SK-N-SH (cell line): ENCODE data around the gene PPME1. TPM values are rescaled to one million over a fixed set of nuclear protein-coding genes. Genes with fewer than 3 reads are reported as not detected.
A peak's percentile ranks its signal among the peaks of the same experiment; 100 is the strongest.

Experiments used
- CTCF ChIA-PET: fragments of 300-600, 350-600 bp; formaldehyde crosslinking; extraction: SDS; loops from one replicate; lab custom pipeline; 2021; lab: Yijun Ruan, JAX
- POLR2A ChIA-PET: fragments of 350-600 bp; sonication (Branson Sonifier 250); formaldehyde crosslinking; extraction: SDS; loops from one replicate; lab custom pipeline; 2020; ENCODE audit warnings: antibody characterized with exemption, inconsistent platforms; lab: Yijun Ruan, JAX
- DNase-seq: peaks from one replicate; pipeline ENCODE4 v3.0.0; 2012
- H2AFZ ChIP-seq: fragments of 200-600 bp; sonication (generic); 2 replicates; pipeline ENCODE4 v1.8.1; 2016; ENCODE audit warnings: antibody characterized with exemption, mild to moderate bottlenecking, low read depth
- H3F3A ChIP-seq: fragments of 200-600 bp; sonication (generic); replicated peaks from 2 replicates; pipeline ENCODE3; 2016; ENCODE audit warnings: antibody characterized with exemption, mild to moderate bottlenecking; ENCODE audit not compliant: insufficient read depth
- H3K27ac ChIP-seq, 2 experiments: fragments of 200-500 bp in 1 of 2; fragments of 200-600 bp in 1 of 2; sonication (Bioruptor generic) in 1 of 2; sonication (generic), shearing (Covaris generic) in 1 of 2; 2 replicates each; pipeline versions ENCODE4 v1.5.1 to v1.6.1; 2014 to 2016; ENCODE audit warnings: low read depth in 2 of 2, inconsistent platforms in 1 of 2, low read length in 1 of 2, mild to moderate bottlenecking in 1 of 2, mixed read lengths in 1 of 2
- H3K27me3 ChIP-seq: fragments of 200-600 bp; sonication (generic), shearing (Covaris generic); 2 replicates; pipeline ENCODE4 v1.6.1; 2016; ENCODE audit warnings: mixed run types; ENCODE audit not compliant: insufficient read depth
- H3K36me3 ChIP-seq, 2 experiments: fragments of 200-500 bp in 1 of 2; fragments of 200-600 bp in 1 of 2; sonication (Bioruptor generic) in 1 of 2; sonication (generic) in 1 of 2; replicated peaks in 1 of 2; 2 replicates each; pipeline versions ENCODE3 to v1.5.1; 2014 to 2016; ENCODE audit warnings: low read length in 1 of 2, mild to moderate bottlenecking in 1 of 2; ENCODE audit not compliant: insufficient read depth in 2 of 2, control insufficient read depth in 1 of 2
- H3K4me1 ChIP-seq, 2 experiments: fragments of 200-500 bp in 1 of 2; fragments of 200-600 bp in 1 of 2; sonication (Bioruptor generic) in 1 of 2; sonication (generic), shearing (Covaris generic) in 1 of 2; 2 replicates each; pipeline versions ENCODE4 v1.5.1 to v1.6.1; 2014 to 2016; ENCODE audit warnings: low read depth in 1 of 2, low read length in 1 of 2, mixed run types in 1 of 2; ENCODE audit not compliant: insufficient read depth in 2 of 2, control insufficient read depth in 1 of 2
- H3K4me2 ChIP-seq: fragments of 200-600 bp; sonication (generic), shearing (Covaris generic); 2 replicates; pipeline ENCODE4 v1.6.1; 2017; ENCODE audit warnings: mixed run types
- H3K4me3 ChIP-seq, 2 experiments: fragments of 200-500 bp in 1 of 2; fragments of 200-600 bp in 1 of 2; sonication (Bioruptor generic) in 1 of 2; sonication (generic), shearing (Covaris generic) in 1 of 2; 2 replicates each; pipeline versions ENCODE4 v1.5.1 to v1.8.1; 2014 to 2016; ENCODE audit warnings: low read depth in 2 of 2, inconsistent platforms in 1 of 2, low read length in 1 of 2, mild to moderate bottlenecking in 1 of 2, mixed read lengths in 1 of 2, moderate library complexity in 1 of 2
- H3K79me2 ChIP-seq: fragments of 200-600 bp; sonication (generic); 2 replicates; pipeline ENCODE4 v1.8.1; 2017; ENCODE audit warnings: mild to moderate bottlenecking; ENCODE audit not compliant: insufficient read depth
- H3K9ac ChIP-seq: fragments of 200-600 bp; sonication (generic); 2 replicates; pipeline ENCODE4 v1.6.1; 2017; ENCODE audit warnings: mixed run types
- H3K9me2 ChIP-seq: fragments of 200-600 bp; sonication (generic); 2 replicates; pipeline ENCODE4 v1.6.1; 2017; ENCODE audit warnings: mixed run types
- H3K9me3 ChIP-seq: fragments of 200-600 bp; sonication (generic); 2 replicates; pipeline ENCODE4 v1.6.1; 2017; ENCODE audit warnings: mixed run types, mild to moderate bottlenecking, moderate library complexity
- H4K20me1 ChIP-seq: fragments of 200-600 bp; sonication (generic); 2 replicates; pipeline ENCODE4 v1.6.1; 2017; ENCODE audit warnings: mild to moderate bottlenecking, mixed run types; ENCODE audit not compliant: insufficient read depth
- CHD2 ChIP-seq: fragments of 150-350 bp; IDR thresholded peaks from 2 replicates; pipeline ENCODE4 v1.6.1; 2018; ENCODE audit warnings: low read length; ENCODE audit not compliant: partially characterized antibody
- FOSL2 ChIP-seq: IDR thresholded peaks from 2 replicates; pipeline ENCODE4 v1.4.0; 2012; ENCODE audit warnings: low read depth, mild to moderate bottlenecking, moderate library complexity, borderline replicate concordance
- FOXJ3 ChIP-seq: sonication (generic); formaldehyde crosslinking; IDR thresholded peaks from 2 replicates; pipeline ENCODE4 v1.5.1; 2020; ENCODE audit warnings: mild to moderate bottlenecking, missing genetic modification reagents
- FOXM1 ChIP-seq: IDR thresholded peaks from 2 replicates; pipeline ENCODE4 v1.4.0; 2012; ENCODE audit warnings: low read depth, mild to moderate bottlenecking
- GATA2 ChIP-seq: sonication (generic); formaldehyde crosslinking; IDR thresholded peaks from 2 replicates; pipeline ENCODE4 v1.5.0; 2020; ENCODE audit warnings: mild to moderate bottlenecking, missing genetic modification reagents
- MEF2A ChIP-seq: IDR thresholded peaks from 2 replicates; pipeline ENCODE4 v1.4.0; 2012; ENCODE audit warnings: low read depth, borderline replicate concordance
- NRF1 ChIP-seq: IDR thresholded peaks from 2 replicates; pipeline ENCODE4 v1.6.1; 2012; ENCODE audit warnings: low read depth, mild to moderate bottlenecking, low read length
- RCOR1 ChIP-seq: fragments of 150-350 bp; IDR thresholded peaks from 2 replicates; pipeline ENCODE4 v1.6.1; 2017; ENCODE audit warnings: antibody characterized with exemption, low read length
- RXRA ChIP-seq: IDR thresholded peaks from 2 replicates; pipeline ENCODE4 v1.4.0; 2012; ENCODE audit warnings: low read depth, mild to moderate bottlenecking, borderline replicate concordance
- SMC3 ChIP-seq: IDR thresholded peaks from 2 replicates; pipeline ENCODE4 v1.6.1; 2012; ENCODE audit warnings: low read depth, low read length, improper control_type of control experiment
- TCF12 ChIP-seq: IDR thresholded peaks from 2 replicates; pipeline ENCODE4 v1.4.0; 2012
- WGBS: methylation state at CpG from one replicate; pipeline ENCODE4 v1.1.6; 2017; ENCODE audit warnings: low lambda C conversion rate; 5-methylcytosine and 5-hydroxymethylcytosine counted together
- polyA plus RNA-seq, 3 experiments: library from polyadenylated mRNA; depleted of rRNA; stranded (reverse); fragments of >200 nt; gene quantifications; 2 replicates each; pipeline ENCODE4 v1.2.3, GENCODE V29; 2012
- TF ChIP-seq, protein P1 (sequence below): IDR thresholded peaks from 2 replicates; pipeline ENCODE4 v1.4.0; 2012; ENCODE audit warnings: low read depth, borderline replicate concordance
- TF ChIP-seq, protein P2 (sequence below): fragments of 150-350 bp; IDR thresholded peaks from 2 replicates; pipeline ENCODE4 v1.6.1; 2017; ENCODE audit warnings: antibody characterized with exemption, low read length, low read depth, borderline replicate concordance
- TF ChIP-seq, protein P3 (sequence below): IDR thresholded peaks from 2 replicates; pipeline ENCODE4 v1.4.0; 2012; ENCODE audit warnings: low read depth
- TF ChIP-seq, protein P4 (sequence below): fragments of 200-600 bp; sonication (generic); IDR thresholded peaks from 2 replicates; pipeline ENCODE4 v1.6.1; 2017; ENCODE audit warnings: antibody characterized with exemption, mild to moderate bottlenecking, moderate library complexity
- TF ChIP-seq, protein P5 (sequence below): fragments of 150-350 bp; IDR thresholded peaks from 2 replicates; pipeline ENCODE4 v1.6.1; 2016; ENCODE audit warnings: mild to moderate bottlenecking, low read depth, low read length

PPME1 gene
- polyA plus RNA-seq, 1 of the 3 experiments (the other 2 are of a cell fraction), result 107 TPM

DNA sequence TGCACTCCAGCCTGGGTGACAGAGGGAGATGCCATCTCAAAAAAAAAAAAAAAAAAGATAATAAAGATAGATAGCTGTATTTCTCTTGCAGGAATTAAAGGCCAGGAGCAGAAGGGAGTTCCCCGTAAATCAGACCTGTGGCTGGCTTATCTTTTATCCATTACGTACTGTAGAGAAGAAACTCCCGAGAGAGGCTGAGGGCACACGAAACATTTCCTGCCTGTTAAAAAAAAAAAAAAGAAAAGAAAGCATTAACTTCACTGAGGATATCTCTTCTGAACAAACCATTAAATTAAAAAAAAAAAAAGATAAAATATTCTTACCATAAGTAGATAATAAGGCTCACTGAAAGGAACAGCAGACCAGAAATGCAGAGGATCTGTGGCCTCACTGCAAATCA is 117.8 kb downstream of the PPME1 start:
- Histone ChIP-seq H3F3A (peaks cover 8% of the 10 kb centered on the region), H3K79me2 (no peaks in the 10 kb centered on the region), H3K27me3 (no peaks in the 10 kb centered on the region)
- DNase-seq, result no peak
- WGBS, result 72% methylated on average over 4 of the region's 4 CpGs
- POLR2A ChIA-PET, result no interaction called here
- no peak for TF ChIP-seq RCOR1
- no peak for TF ChIP-seq FOXM1
- TF ChIP-seq, protein P1, sequence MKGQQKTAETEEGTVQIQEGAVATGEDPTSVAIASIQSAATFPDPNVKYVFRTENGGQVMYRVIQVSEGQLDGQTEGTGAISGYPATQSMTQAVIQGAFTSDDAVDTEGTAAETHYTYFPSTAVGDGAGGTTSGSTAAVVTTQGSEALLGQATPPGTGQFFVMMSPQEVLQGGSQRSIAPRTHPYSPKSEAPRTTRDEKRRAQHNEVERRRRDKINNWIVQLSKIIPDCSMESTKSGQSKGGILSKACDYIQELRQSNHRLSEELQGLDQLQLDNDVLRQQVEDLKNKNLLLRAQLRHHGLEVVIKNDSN, result no peak
- TF ChIP-seq, all 33 proteins: peak for 0
- Histone ChIP-seq H3K4me3 (no peak overlapping the region), H3K4me2 (no peak overlapping the region), H3K4me1 (peaks cover 0 to 12% of the 10 kb centered on the region in 2 experiments; a peak in 1 of 4 replicates), H3K9me2 (no peaks in the 10 kb centered on the region), H3K36me3 (no peaks in the 10 kb centered on the region), H3K9me3 (no peaks in the 10 kb centered on the region), H3K9ac (no peak overlapping the region; the same call in 1 of the 2 replicates), H2AFZ (no peak overlapping the region), H4K20me1 (no peaks in the 10 kb centered on the region), H3K27ac (peak overlapping the region in 1 of 2 experiments; percentile 83; a peak in 2 of 4 replicates)
- CTCF ChIA-PET, result no interaction called here

DNA sequence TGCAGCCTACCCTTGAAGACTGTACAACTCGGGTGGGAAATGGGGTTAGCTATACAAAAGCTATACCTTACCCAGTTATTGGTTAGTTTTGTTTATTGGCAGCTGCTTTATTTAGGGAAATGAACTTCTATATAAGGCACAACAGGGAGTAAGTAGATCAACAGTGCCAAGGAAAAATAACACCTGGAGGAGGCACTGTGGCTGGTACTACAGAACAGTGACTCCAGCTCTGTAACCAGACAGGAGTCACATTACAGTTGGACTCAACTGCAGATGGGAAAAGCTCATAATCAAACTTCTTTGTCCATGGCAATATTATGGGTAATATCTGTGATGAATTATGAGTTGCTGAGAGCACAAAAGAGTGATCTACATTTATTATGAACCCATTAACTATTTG is 126.4 kb downstream of the PPME1 start:
- Histone ChIP-seq H3K27me3 (no peaks in the 10 kb centered on the region), H3K27ac (no peak overlapping the region), H3K9me2 (no peaks in the 10 kb centered on the region), H3K36me3 (no peaks in the 10 kb centered on the region), H3K9me3 (no peaks in the 10 kb centered on the region)
- WGBS, result 83% methylated on average over 1 of the region's 1 CpG
- POLR2A ChIA-PET, result no interaction called here
- TF ChIP-seq, protein P2, sequence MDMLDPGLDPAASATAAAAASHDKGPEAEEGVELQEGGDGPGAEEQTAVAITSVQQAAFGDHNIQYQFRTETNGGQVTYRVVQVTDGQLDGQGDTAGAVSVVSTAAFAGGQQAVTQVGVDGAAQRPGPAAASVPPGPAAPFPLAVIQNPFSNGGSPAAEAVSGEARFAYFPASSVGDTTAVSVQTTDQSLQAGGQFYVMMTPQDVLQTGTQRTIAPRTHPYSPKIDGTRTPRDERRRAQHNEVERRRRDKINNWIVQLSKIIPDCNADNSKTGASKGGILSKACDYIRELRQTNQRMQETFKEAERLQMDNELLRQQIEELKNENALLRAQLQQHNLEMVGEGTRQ, result no peak
- no peak for TF ChIP-seq SMC3
- TF ChIP-seq, all 33 proteins: peak for 0
- no peaks in the 10 kb centered on the region for H3F3A ChIP-seq
- H3K4me2 ChIP-seq, result no peak overlapping the region
- H4K20me1 ChIP-seq, result no peaks in the 10 kb centered on the region
- H2AFZ ChIP-seq, result no peak overlapping the region
- H3K9ac ChIP-seq, result no peak overlapping the region
- CTCF ChIA-PET, result interaction anchor here (0.9 to 2.5 kb wide), 2 partner anchors 42 to 273 kb away, joined by 3 to 12 read pairs; no protein-coding TSS in a partner anchor
- no peaks in the 10 kb centered on the region for H3K79me2 ChIP-seq
- no peak overlapping the region for H3K4me3 ChIP-seq
- no peak for DNase-seq
- H3K4me1 ChIP-seq, result no peaks in the 10 kb centered on the region; a peak in 1 of 4 replicates

DNA sequence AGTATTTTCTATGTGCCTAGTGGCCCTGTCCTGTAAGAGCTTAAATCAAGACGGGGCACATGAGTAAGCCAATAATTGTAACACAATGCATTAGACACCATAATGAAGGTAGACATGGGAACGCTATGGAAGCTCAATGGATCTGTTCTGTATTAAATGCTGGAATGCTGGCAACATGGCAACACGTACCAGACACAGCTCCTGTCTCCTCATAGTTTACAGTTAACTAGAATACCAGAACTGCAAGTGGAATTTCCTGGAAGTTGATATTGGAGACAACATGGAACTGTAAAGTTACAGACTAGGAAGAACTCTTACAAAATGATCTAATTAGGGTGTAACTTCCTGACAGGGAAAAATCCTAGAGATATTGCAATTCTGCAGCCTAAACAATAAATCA is 127.9 kb downstream of the PPME1 start:
- ChIA-PET POLR2A (no interaction called here), CTCF (interaction anchor here (0.8 to 2.5 kb wide), 4 partner anchors 19 to 154 kb away, joined by 3 to 12 read pairs (median 6); no protein-coding TSS in a partner anchor)
- no peak overlapping the region for H3K9ac ChIP-seq
- TF ChIP-seq, protein P1, result no peak
- TF ChIP-seq RCOR1, result no peak
- TF ChIP-seq, protein P3, sequence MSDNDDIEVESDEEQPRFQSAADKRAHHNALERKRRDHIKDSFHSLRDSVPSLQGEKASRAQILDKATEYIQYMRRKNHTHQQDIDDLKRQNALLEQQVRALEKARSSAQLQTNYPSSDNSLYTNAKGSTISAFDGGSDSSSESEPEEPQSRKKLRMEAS, result no peak
- TF ChIP-seq FOXM1, result no peak
- TF ChIP-seq, protein P4, sequence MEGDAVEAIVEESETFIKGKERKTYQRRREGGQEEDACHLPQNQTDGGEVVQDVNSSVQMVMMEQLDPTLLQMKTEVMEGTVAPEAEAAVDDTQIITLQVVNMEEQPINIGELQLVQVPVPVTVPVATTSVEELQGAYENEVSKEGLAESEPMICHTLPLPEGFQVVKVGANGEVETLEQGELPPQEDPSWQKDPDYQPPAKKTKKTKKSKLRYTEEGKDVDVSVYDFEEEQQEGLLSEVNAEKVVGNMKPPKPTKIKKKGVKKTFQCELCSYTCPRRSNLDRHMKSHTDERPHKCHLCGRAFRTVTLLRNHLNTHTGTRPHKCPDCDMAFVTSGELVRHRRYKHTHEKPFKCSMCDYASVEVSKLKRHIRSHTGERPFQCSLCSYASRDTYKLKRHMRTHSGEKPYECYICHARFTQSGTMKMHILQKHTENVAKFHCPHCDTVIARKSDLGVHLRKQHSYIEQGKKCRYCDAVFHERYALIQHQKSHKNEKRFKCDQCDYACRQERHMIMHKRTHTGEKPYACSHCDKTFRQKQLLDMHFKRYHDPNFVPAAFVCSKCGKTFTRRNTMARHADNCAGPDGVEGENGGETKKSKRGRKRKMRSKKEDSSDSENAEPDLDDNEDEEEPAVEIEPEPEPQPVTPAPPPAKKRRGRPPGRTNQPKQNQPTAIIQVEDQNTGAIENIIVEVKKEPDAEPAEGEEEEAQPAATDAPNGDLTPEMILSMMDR, result no peak
- TF ChIP-seq, protein P5, sequence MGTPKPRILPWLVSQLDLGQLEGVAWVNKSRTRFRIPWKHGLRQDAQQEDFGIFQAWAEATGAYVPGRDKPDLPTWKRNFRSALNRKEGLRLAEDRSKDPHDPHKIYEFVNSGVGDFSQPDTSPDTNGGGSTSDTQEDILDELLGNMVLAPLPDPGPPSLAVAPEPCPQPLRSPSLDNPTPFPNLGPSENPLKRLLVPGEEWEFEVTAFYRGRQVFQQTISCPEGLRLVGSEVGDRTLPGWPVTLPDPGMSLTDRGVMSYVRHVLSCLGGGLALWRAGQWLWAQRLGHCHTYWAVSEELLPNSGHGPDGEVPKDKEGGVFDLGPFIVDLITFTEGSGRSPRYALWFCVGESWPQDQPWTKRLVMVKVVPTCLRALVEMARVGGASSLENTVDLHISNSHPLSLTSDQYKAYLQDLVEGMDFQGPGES, result no peak
- TF ChIP-seq FOXJ3 (CRISPR knock-in tag), result no peak
- no peak for TF ChIP-seq RXRA
- no peak for TF ChIP-seq FOSL2
- no peak for TF ChIP-seq MEF2A
- TF ChIP-seq TCF12, result no peak
- TF ChIP-seq CHD2, result no peak
- no peak for TF ChIP-seq GATA2 (CRISPR knock-in tag)
- no peak for TF ChIP-seq NRF1

More for the DNA sequence above, 127.9 kb downstream of the PPME1 start:
- no peak overlapping the region for H3K4me2 ChIP-seq
- H3K27ac ChIP-seq, result peak overlapping the region in 1 of 2 experiments; percentile 62; a peak in 1 of 4 replicates
- DNase-seq, result no peak
- WGBS, result 67% methylated on average over 3 of the region's 3 CpGs
- no peaks in the 10 kb centered on the region for H3K36me3 ChIP-seq
- no peaks in the 10 kb centered on the region for H4K20me1 ChIP-seq
- H3K9me2 ChIP-seq, result no peaks in the 10 kb centered on the region
- H3K27me3 ChIP-seq, result no peaks in the 10 kb centered on the region
- H3K4me1 ChIP-seq, result no peaks in the 10 kb centered on the region; a peak in 1 of 4 replicates
- no peaks in the 10 kb centered on the region for H3F3A ChIP-seq
- H2AFZ ChIP-seq, result no peak overlapping the region
- no peak overlapping the region for H3K4me3 ChIP-seq
- H3K9me3 ChIP-seq, result no peaks in the 10 kb centered on the region
- H3K79me2 ChIP-seq, result no peaks in the 10 kb centered on the region
